SH-SY5Y (cell line): ENCODE results near the gene HSPB1.

ENCODE experiments used
- GATA2 ChIP-seq: IDR thresholded peaks from 2 replicates; pipeline ENCODE4 v1.6.1; 2011; ENCODE audit warnings: mild to moderate bottlenecking, low read depth, low read length
- GATA3 ChIP-seq: IDR thresholded peaks from 2 replicates; pipeline ENCODE4 v1.6.1; 2011; ENCODE audit warnings: low read depth, mild to moderate bottlenecking, low read length, moderate library complexity

GRCh38 chr7:76338298-76339084 is 36.0 kb downstream of the HSPB1 start:
- TF ChIP-seq GATA2 (no peak), GATA3 (no peak)
